Natural killer cell (primary cell): ENCODE measurements around the gene TGFBR3. TPM values are rescaled to one million over a fixed set of nuclear protein-coding genes. Genes with fewer than 3 reads are reported as not detected.

Experiments used
- ATAC-seq, 3 donors: fragments of 150-1000 bp in 2 of 3; fragments of 200-7000 bp in 1 of 3; cut with Tn5 transposase; 1 replicate in 1 of 3; 2 replicates in 2 of 3; pipeline ENCODE4 v1.10.0; 2021; ENCODE audit warnings: mild to moderate bottlenecking in 2 of 3, moderate library complexity in 2 of 3
- DNase-seq, 2 donors: peaks; one replicate each; pipeline versions ENCODE4 v3.0.0 to v3.0.0-alpha.2; 2013 to 2021; ENCODE audit warnings: mixed read lengths in 1 of 2
- H3K27ac ChIP-seq: one replicate; pipeline ENCODE4 v1.5.1; 2013; ENCODE audit warnings: mild to moderate bottlenecking, low read length
- H3K27me3 ChIP-seq: one replicate; pipeline ENCODE4 v1.6.1; 2013; ENCODE audit warnings: low read length; ENCODE audit not compliant: control insufficient read depth, insufficient read depth
- H3K36me3 ChIP-seq: one replicate; pipeline ENCODE4 v1.6.1; 2013; ENCODE audit warnings: low read length; ENCODE audit not compliant: control insufficient read depth, insufficient read depth
- H3K4me1 ChIP-seq: one replicate; pipeline ENCODE4 v1.6.1; 2013; ENCODE audit warnings: low read length; ENCODE audit not compliant: control insufficient read depth, insufficient read depth
- H3K4me3 ChIP-seq: one replicate; pipeline ENCODE4 v1.5.1; 2013; ENCODE audit warnings: low read length
- H3K9me3 ChIP-seq: one replicate; pipeline ENCODE4 v1.6.1; 2013; ENCODE audit warnings: low read length; ENCODE audit not compliant: control insufficient read depth, insufficient read depth
- H3K27ac Mint-ChIP-seq, 2 donors: one replicate each; pipeline ENCODE4 v1.8.0; 2022; ENCODE audit warnings: mild to moderate bottlenecking in 2 of 2, mixed read lengths in 2 of 2, moderate library complexity in 1 of 2
- H3K27me3 Mint-ChIP-seq, 2 donors: one replicate each; pipeline ENCODE4 v1.8.0; 2022; ENCODE audit warnings: low read depth in 2 of 2, mixed read lengths in 2 of 2
- H3K36me3 Mint-ChIP-seq: one replicate; pipeline ENCODE4 v1.8.0; 2022; ENCODE audit warnings: mixed read lengths
- H3K4me1 Mint-ChIP-seq, 2 donors: one replicate each; pipeline ENCODE4 v1.8.0; 2022; ENCODE audit warnings: mixed read lengths in 2 of 2
- H3K4me3 Mint-ChIP-seq: one replicate; pipeline ENCODE4 v1.8.0; 2022; ENCODE audit warnings: mild to moderate bottlenecking, moderate library complexity, mixed read lengths
- H3K9me3 Mint-ChIP-seq, 2 donors: one replicate each; pipeline ENCODE4 v1.8.0; 2022; ENCODE audit warnings: mixed read lengths in 2 of 2
- WGBS: methylation state at CpG from one replicate; pipeline ENCODE4 v1.1.7; 2013; ENCODE audit warnings: missing lambda C conversion rate; ENCODE audit not compliant: insufficient coverage; 5-methylcytosine and 5-hydroxymethylcytosine counted together
- intact Hi-C: fragments of 100-400 bp; cut with micrococcal nuclease; formaldehyde crosslinking; loops from one replicate; pipeline ENCODE4 v1.14.2; 2022
- total RNA-seq, 4 donors: library from RNA; stranded (reverse); fragments of 120-200 nt in 1 of 4; gene quantifications; one replicate each; pipeline versions ENCODE4 v1.2.3 to v1.2.4, GENCODE V29; 2013 to 2022
- TF ChIP-seq, protein P1 (sequence below): fragments of 200-600 bp; IDR thresholded peaks from one replicate; pipeline ENCODE4 v1.8.0; 2022; ENCODE audit warnings: antibody characterized with exemption

Gene TGFBR3
- total RNA-seq, 3 donors from 2014 or later (not counting 1 experiment from before 2014, with no cell fraction given), result 225 to 274 (median 243) TPM

DNA sequence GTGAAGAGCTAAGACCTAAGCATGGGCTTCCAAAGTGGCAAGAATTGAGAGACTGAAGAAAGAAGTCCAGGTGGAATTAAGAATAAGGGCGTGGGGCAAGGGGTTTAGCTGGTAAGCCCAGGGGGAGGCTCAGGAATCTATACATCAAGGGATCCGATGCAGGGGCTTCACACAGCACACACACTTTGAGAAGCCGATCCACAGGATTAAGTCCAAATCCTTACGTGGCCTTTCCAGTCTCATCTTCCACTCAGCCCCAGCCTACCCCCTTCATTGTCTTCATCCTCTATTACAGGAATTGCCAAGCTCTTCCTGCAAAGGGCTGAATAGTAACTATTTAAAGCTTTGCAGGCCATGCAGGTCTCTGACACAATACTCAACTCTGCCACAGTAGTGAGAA is 101.3 kb downstream of the TGFBR3 start:
- H3K4me3 Mint-ChIP-seq, result no peak overlapping the region
- H3K27ac ChIP-seq, result no peak overlapping the region
- DNase-seq, result no peak
- TF ChIP-seq, protein P1, sequence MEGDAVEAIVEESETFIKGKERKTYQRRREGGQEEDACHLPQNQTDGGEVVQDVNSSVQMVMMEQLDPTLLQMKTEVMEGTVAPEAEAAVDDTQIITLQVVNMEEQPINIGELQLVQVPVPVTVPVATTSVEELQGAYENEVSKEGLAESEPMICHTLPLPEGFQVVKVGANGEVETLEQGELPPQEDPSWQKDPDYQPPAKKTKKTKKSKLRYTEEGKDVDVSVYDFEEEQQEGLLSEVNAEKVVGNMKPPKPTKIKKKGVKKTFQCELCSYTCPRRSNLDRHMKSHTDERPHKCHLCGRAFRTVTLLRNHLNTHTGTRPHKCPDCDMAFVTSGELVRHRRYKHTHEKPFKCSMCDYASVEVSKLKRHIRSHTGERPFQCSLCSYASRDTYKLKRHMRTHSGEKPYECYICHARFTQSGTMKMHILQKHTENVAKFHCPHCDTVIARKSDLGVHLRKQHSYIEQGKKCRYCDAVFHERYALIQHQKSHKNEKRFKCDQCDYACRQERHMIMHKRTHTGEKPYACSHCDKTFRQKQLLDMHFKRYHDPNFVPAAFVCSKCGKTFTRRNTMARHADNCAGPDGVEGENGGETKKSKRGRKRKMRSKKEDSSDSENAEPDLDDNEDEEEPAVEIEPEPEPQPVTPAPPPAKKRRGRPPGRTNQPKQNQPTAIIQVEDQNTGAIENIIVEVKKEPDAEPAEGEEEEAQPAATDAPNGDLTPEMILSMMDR, result no peak
- H3K4me3 ChIP-seq, result no peak overlapping the region
- no peak for ATAC-seq
- H3K36me3 Mint-ChIP-seq, result no peaks in the 10 kb centered on the region
- H3K27ac Mint-ChIP-seq, result peak overlapping the region; percentile 67 to 70
- H3K9me3 ChIP-seq, result no peaks in the 10 kb centered on the region
- H3K4me1 ChIP-seq, result peaks cover 23% of the 10 kb centered on the region
- H3K36me3 ChIP-seq, result peaks cover 46% of the 10 kb centered on the region
- intact Hi-C loops, result no loop called here
- 95% methylated on average over 4 of the region's 4 CpGs for WGBS
- no peaks in the 10 kb centered on the region for H3K9me3 Mint-ChIP-seq
- peaks cover 74 to 83% of the 10 kb centered on the region in 2 donors for H3K4me1 Mint-ChIP-seq
- no peaks in the 10 kb centered on the region for H3K27me3 Mint-ChIP-seq
- no peaks in the 10 kb centered on the region for H3K27me3 ChIP-seq

GRCh38 chr1:91784191-91784590 is 101.8 kb downstream of the TGFBR3 start:
- TF ChIP-seq, protein P1, result no peak
- 80% methylated on average over 2 of the region's 3 CpGs for WGBS
- Mint-ChIP-seq H3K36me3 (no peaks in the 10 kb centered on the region), H3K27me3 (no peaks in the 10 kb centered on the region), H3K4me3 (no peak overlapping the region), H3K27ac (peak overlapping the region; percentile 67 to 70), H3K4me1 (peaks cover 75 to 86% of the 10 kb centered on the region in 2 donors), H3K9me3 (no peaks in the 10 kb centered on the region)
- intact Hi-C loops, result no loop called here
- Histone ChIP-seq H3K27me3 (no peaks in the 10 kb centered on the region), H3K4me3 (no peak overlapping the region), H3K36me3 (peaks cover 43% of the 10 kb centered on the region), H3K27ac (no peak overlapping the region), H3K9me3 (no peaks in the 10 kb centered on the region), H3K4me1 (peaks cover 24% of the 10 kb centered on the region)
- no peak for DNase-seq
- ATAC-seq, result no peak

GRCh38 chr1:91783423-91784170 is 102.4 kb downstream of the TGFBR3 start:
- H3K4me3 ChIP-seq, result no peak overlapping the region
- no peak overlapping the region for H3K27ac ChIP-seq
- Mint-ChIP-seq H3K27ac (peak overlapping the region; percentile 67 to 70), H3K4me3 (peak overlapping the region; percentile 29), H3K9me3 (no peaks in the 10 kb centered on the region), H3K4me1 (peaks cover 77 to 86% of the 10 kb centered on the region in 2 donors), H3K27me3 (no peaks in the 10 kb centered on the region), H3K36me3 (no peaks in the 10 kb centered on the region)
- DNase-seq, result no peak
- peaks cover 24% of the 10 kb centered on the region for H3K4me1 ChIP-seq
- H3K27me3 ChIP-seq, result no peaks in the 10 kb centered on the region
- TF ChIP-seq, protein P1, result no peak
- H3K9me3 ChIP-seq, result no peaks in the 10 kb centered on the region
- H3K36me3 ChIP-seq, result peaks cover 42% of the 10 kb centered on the region
- WGBS, result 96% methylated on average over 4 of the region's 7 CpGs
- no peak for ATAC-seq
- intact Hi-C loops, result no loop called here
